ENCODE data around the gene PLEKHH3. TPM values are rescaled to one million over a fixed set of nuclear protein-coding genes. Genes with fewer than 3 reads are reported as not detected.

The PLEKHH3 gene
- total and polyA plus RNA-seq, 4 donors: 4.2 to 10.3 (median 7.9) TPM

DNA sequence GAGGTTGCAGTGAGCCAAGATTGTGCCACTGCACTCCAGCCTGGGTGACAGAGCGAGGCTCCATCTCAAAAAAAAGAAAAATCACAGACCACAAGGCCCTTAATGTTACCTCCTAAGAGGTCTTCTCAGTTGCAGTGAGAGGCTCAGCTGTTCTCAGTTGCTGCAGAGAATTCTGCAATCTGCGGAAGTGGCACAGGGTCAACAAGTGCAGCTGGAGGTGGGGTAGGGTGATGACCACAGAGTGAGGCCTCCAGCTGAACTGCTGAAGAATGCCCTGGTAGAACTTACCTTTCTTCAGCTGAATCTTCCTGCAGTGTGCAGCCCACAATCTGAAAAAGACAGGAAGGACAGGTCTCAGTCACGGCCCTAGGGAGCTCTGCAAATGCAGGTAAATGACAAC, 31.8 kb upstream of the PLEKHH3 start:
- WGBS: 93% methylated on average over 3 of the region's 3 CpGs
- TF ChIP-seq, protein P1, sequence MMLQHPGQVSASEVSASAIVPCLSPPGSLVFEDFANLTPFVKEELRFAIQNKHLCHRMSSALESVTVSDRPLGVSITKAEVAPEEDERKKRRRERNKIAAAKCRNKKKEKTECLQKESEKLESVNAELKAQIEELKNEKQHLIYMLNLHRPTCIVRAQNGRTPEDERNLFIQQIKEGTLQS (IDR thresholded peaks at IDR 0.05): no peak
- TF ChIP-seq FOXA1 (IDR thresholded peaks at IDR 0.05) (no peak), TAF1 (conservative IDR thresholded peaks at IDR 0.05) (no peak), SP1 (IDR thresholded peaks at IDR 0.05) (no peak), FOXA2 (IDR thresholded peaks at IDR 0.05) (no peak), YY1 (IDR thresholded peaks at IDR 0.05) (no peak), JUND (IDR thresholded peaks at IDR 0.05) (no peak), GABPA (IDR thresholded peaks at IDR 0.05 in 1 of 2, conservative IDR thresholded peaks at IDR 0.05 in 1 of 2) (no peak), HNF4A (conservative IDR thresholded peaks at IDR 0.05) (no peak), RAD21 (IDR thresholded peaks at IDR 0.05) (no peak), CTCF (IDR thresholded peaks at IDR 0.05; ENCODE audit: low read depth, low read length, missing input control) (no peak), EGR1 (IDR thresholded peaks at IDR 0.05; ENCODE audit: low read depth in 2 of 2) (no peak), NR2F2 (IDR thresholded peaks at IDR 0.05) (no peak), RXRA (IDR thresholded peaks at IDR 0.05) (no peak)
- TF ChIP-seq, protein P2, sequence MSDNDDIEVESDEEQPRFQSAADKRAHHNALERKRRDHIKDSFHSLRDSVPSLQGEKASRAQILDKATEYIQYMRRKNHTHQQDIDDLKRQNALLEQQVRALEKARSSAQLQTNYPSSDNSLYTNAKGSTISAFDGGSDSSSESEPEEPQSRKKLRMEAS (IDR thresholded peaks at IDR 0.05): no peak
- TF ChIP-seq, protein P3, sequence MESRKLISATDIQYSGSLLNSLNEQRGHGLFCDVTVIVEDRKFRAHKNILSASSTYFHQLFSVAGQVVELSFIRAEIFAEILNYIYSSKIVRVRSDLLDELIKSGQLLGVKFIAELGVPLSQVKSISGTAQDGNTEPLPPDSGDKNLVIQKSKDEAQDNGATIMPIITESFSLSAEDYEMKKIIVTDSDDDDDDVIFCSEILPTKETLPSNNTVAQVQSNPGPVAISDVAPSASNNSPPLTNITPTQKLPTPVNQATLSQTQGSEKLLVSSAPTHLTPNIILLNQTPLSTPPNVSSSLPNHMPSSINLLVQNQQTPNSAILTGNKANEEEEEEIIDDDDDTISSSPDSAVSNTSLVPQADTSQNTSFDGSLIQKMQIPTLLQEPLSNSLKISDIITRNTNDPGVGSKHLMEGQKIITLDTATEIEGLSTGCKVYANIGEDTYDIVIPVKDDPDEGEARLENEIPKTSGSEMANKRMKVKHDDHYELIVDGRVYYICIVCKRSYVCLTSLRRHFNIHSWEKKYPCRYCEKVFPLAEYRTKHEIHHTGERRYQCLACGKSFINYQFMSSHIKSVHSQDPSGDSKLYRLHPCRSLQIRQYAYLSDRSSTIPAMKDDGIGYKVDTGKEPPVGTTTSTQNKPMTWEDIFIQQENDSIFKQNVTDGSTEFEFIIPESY (IDR thresholded peaks at IDR 0.05): no peak
- TF ChIP-seq, protein P4, sequence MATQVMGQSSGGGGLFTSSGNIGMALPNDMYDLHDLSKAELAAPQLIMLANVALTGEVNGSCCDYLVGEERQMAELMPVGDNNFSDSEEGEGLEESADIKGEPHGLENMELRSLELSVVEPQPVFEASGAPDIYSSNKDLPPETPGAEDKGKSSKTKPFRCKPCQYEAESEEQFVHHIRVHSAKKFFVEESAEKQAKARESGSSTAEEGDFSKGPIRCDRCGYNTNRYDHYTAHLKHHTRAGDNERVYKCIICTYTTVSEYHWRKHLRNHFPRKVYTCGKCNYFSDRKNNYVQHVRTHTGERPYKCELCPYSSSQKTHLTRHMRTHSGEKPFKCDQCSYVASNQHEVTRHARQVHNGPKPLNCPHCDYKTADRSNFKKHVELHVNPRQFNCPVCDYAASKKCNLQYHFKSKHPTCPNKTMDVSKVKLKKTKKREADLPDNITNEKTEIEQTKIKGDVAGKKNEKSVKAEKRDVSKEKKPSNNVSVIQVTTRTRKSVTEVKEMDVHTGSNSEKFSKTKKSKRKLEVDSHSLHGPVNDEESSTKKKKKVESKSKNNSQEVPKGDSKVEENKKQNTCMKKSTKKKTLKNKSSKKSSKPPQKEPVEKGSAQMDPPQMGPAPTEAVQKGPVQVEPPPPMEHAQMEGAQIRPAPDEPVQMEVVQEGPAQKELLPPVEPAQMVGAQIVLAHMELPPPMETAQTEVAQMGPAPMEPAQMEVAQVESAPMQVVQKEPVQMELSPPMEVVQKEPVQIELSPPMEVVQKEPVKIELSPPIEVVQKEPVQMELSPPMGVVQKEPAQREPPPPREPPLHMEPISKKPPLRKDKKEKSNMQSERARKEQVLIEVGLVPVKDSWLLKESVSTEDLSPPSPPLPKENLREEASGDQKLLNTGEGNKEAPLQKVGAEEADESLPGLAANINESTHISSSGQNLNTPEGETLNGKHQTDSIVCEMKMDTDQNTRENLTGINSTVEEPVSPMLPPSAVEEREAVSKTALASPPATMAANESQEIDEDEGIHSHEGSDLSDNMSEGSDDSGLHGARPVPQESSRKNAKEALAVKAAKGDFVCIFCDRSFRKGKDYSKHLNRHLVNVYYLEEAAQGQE (IDR thresholded peaks at IDR 0.05): no peak
- H3K4me3 ChIP-seq (ENCODE audit: low read depth in 1 of 3, low read length in 3 of 3): no peak overlapping the region
- no peaks in the 10 kb centered on the region for H3K4me1 ChIP-seq (ENCODE audit: control insufficient read depth in 4 of 4, insufficient read depth in 4 of 4, low read length in 3 of 4)
- H3K27me3 ChIP-seq (ENCODE audit: control insufficient read depth in 4 of 4, insufficient read depth in 4 of 4, low read length in 3 of 4): no peaks in the 10 kb centered on the region
- no peak overlapping the region for H3K9ac ChIP-seq (ENCODE audit: low read depth in 1 of 2, low read length in 2 of 2)
- H3K27ac ChIP-seq (ENCODE audit: low read depth in 1 of 2, low read length in 2 of 2): no peak overlapping the region
- DNase-seq (ENCODE audit: low spot score): no peak
- H3K9me3 ChIP-seq (ENCODE audit: control insufficient read depth in 4 of 4, low read length in 3 of 4): no peaks in the 10 kb centered on the region
- peaks cover 5 to 77% (median 67%) of the 10 kb centered on the region in 4 donors for H3K36me3 ChIP-seq (ENCODE audit: control insufficient read depth in 4 of 4, insufficient read depth in 3 of 4, low read depth in 1 of 4, low read length in 3 of 4)
